HEK293 (cell line): ENCODE measurements around the gene RBCK1.
A peak's percentile ranks its signal among the peaks of the same experiment; 100 is the strongest.
"Not testable (repeated sequence)": the region's sequence is repeated elsewhere in the genome, so short reads cannot be mapped to it uniquely, and the experiment has no call there.

ENCODE experiments used
- CTCF ChIA-PET: fragments of 350-600 bp; formaldehyde crosslinking; extraction: SDS; loops from one replicate; lab custom pipeline; 2021; ENCODE audit warnings: antibody characterized with exemption; lab: Yijun Ruan, JAX
- POLR2A ChIA-PET: fragments of 300-600 bp; formaldehyde crosslinking; extraction: SDS; loops from one replicate; lab custom pipeline; 2020; ENCODE audit warnings: antibody characterized with exemption, inconsistent platforms; lab: Yijun Ruan, JAX
- H3K27ac ChIP-seq: fragments of 200-500 bp; sonication (Bioruptor generic); 2 replicates; pipeline ENCODE4 v1.5.1; 2014; ENCODE audit warnings: low read depth, low read length, control low read depth, inconsistent platforms; ENCODE audit errors: extremely low read depth
- H3K36me3 ChIP-seq, 2 experiments: fragments of 200-500 bp in 1 of 2; sonication (Bioruptor generic) in 1 of 2; 1 replicate in 1 of 2; 2 replicates in 1 of 2; pipeline ENCODE4 v1.5.1; 2014 to 2017; ENCODE audit warnings: inconsistent platforms in 2 of 2, low read length in 2 of 2; ENCODE audit not compliant: control insufficient read depth in 2 of 2, insufficient read depth in 1 of 2
- H3K4me1 ChIP-seq: fragments of 200-500 bp; sonication (Bioruptor generic); 2 replicates; pipeline ENCODE4 v1.5.1; 2014; ENCODE audit warnings: mild to moderate bottlenecking, low read length, inconsistent platforms; ENCODE audit not compliant: control insufficient read depth, insufficient read depth
- H3K4me3 ChIP-seq: 2 replicates; pipeline ENCODE4 v1.5.1; 2011; ENCODE audit warnings: low read depth, mild to moderate bottlenecking, control low read depth, low read length, moderate library complexity
- H3K9me3 ChIP-seq: fragments of 200-500 bp; sonication (Bioruptor generic); 2 replicates; pipeline ENCODE4 v1.5.1; 2014; ENCODE audit warnings: low read depth, low read length, inconsistent platforms; ENCODE audit not compliant: control insufficient read depth, insufficient read depth
- EGR2 ChIP-seq: fragments of 450-650 bp; formaldehyde crosslinking; IDR thresholded peaks from 2 replicates; pipeline ENCODE4 v1.5.1; 2016; ENCODE audit warnings: low read depth, missing biosample characterization, missing genetic modification characterization
- KLF16 ChIP-seq: fragments of 450-650 bp; formaldehyde crosslinking; IDR thresholded peaks from 2 replicates; pipeline ENCODE4 v1.5.1; 2017; ENCODE audit warnings: missing biosample characterization, missing genetic modification characterization
- SP2 ChIP-seq: fragments of 450-650 bp; formaldehyde crosslinking; IDR thresholded peaks from 2 replicates; pipeline ENCODE4 v1.5.1; 2016; ENCODE audit warnings: missing biosample characterization, missing genetic modification characterization
- ZBTB1 ChIP-seq: fragments of 450-650 bp; formaldehyde crosslinking; IDR thresholded peaks from 2 replicates; pipeline ENCODE4 v1.5.1; 2016; ENCODE audit warnings: missing biosample characterization, missing genetic modification characterization
- ZEB2 ChIP-seq: fragments of 450-650 bp; formaldehyde crosslinking; IDR thresholded peaks from 2 replicates; pipeline ENCODE4 v1.5.1; 2016; ENCODE audit warnings: missing biosample characterization, missing genetic modification characterization
- ZFP37 ChIP-seq: fragments of 450-650 bp; formaldehyde crosslinking; IDR thresholded peaks from 2 replicates; pipeline ENCODE4 v1.5.1; 2016; ENCODE audit warnings: missing biosample characterization, missing genetic modification characterization
- ZNF133 ChIP-seq: fragments of 450-650 bp; formaldehyde crosslinking; IDR thresholded peaks from 2 replicates; pipeline ENCODE4 v1.5.1; 2016; ENCODE audit warnings: missing biosample characterization, missing genetic modification characterization
- ZNF155 ChIP-seq: fragments of 450-650 bp; formaldehyde crosslinking; IDR thresholded peaks from 2 replicates; pipeline ENCODE4 v1.5.1; 2016; ENCODE audit warnings: missing biosample characterization, missing genetic modification characterization
- ZNF184 ChIP-seq: fragments of 450-650 bp; IDR thresholded peaks from 2 replicates; pipeline ENCODE4 v1.5.1; 2018; ENCODE audit warnings: missing biosample characterization, mild to moderate bottlenecking, missing genetic modification characterization
- ZNF302 ChIP-seq: fragments of 450-650 bp; formaldehyde crosslinking; IDR thresholded peaks from 2 replicates; pipeline ENCODE4 v1.5.1; 2016; ENCODE audit warnings: missing biosample characterization, missing genetic modification characterization, low read depth
- ZNF37A ChIP-seq: fragments of 450-650 bp; IDR thresholded peaks from 2 replicates; pipeline ENCODE4 v1.5.1; 2018; ENCODE audit warnings: missing biosample characterization, missing genetic modification characterization
- ZNF394 ChIP-seq: fragments of 450-650 bp; formaldehyde crosslinking; IDR thresholded peaks from 2 replicates; pipeline ENCODE4 v1.5.1; 2016; ENCODE audit warnings: missing biosample characterization, missing genetic modification characterization, mild to moderate bottlenecking, moderate library complexity, borderline replicate concordance
- ZNF404 ChIP-seq: fragments of 450-650 bp; formaldehyde crosslinking; IDR thresholded peaks from 2 replicates; pipeline ENCODE4 v1.5.1; 2017; ENCODE audit warnings: missing biosample characterization, missing genetic modification characterization
- ZNF548 ChIP-seq: fragments of 450-650 bp; formaldehyde crosslinking; IDR thresholded peaks from 2 replicates; pipeline ENCODE4 v1.5.1; 2016; ENCODE audit warnings: missing biosample characterization, missing genetic modification characterization
- ZNF660 ChIP-seq: fragments of 450-650 bp; IDR thresholded peaks from 2 replicates; pipeline ENCODE4 v1.5.1; 2018; ENCODE audit warnings: missing biosample characterization, mild to moderate bottlenecking, missing genetic modification characterization
- ZNF707 ChIP-seq: fragments of 450-650 bp; formaldehyde crosslinking; IDR thresholded peaks from 2 replicates; pipeline ENCODE4 v1.5.1; 2016; ENCODE audit warnings: missing biosample characterization, missing genetic modification characterization
- ZNF792 ChIP-seq: fragments of 450-650 bp; formaldehyde crosslinking; IDR thresholded peaks from 2 replicates; pipeline ENCODE4 v1.5.1; 2016; ENCODE audit warnings: missing biosample characterization, missing genetic modification characterization
- ZSCAN16 ChIP-seq: fragments of 450-650 bp; formaldehyde crosslinking; IDR thresholded peaks from 2 replicates; pipeline ENCODE4 v1.5.1; 2016; ENCODE audit warnings: missing biosample characterization, missing genetic modification characterization
- TF ChIP-seq, protein P1 (sequence below): fragments of 450-650 bp; IDR thresholded peaks from 2 replicates; pipeline ENCODE4 v1.5.1; 2018; ENCODE audit warnings: missing biosample characterization, missing genetic modification characterization
- TF ChIP-seq, protein P2 (sequence below): fragments of 450-650 bp; formaldehyde crosslinking; IDR thresholded peaks from 2 replicates; pipeline ENCODE4 v1.5.1; 2016; ENCODE audit warnings: missing biosample characterization, missing genetic modification characterization
- TF ChIP-seq, protein P3 (sequence below): fragments of 450-650 bp; formaldehyde crosslinking; IDR thresholded peaks from 2 replicates; pipeline ENCODE4 v1.5.1; 2016; ENCODE audit warnings: missing biosample characterization, missing genetic modification characterization
- TF ChIP-seq, protein P4 (sequence below): fragments of 450-650 bp; formaldehyde crosslinking; IDR thresholded peaks from 2 replicates; pipeline ENCODE4 v1.5.1; 2017; ENCODE audit warnings: missing biosample characterization, mild to moderate bottlenecking, missing genetic modification characterization, moderate library complexity

The RBCK1 gene

DNA sequence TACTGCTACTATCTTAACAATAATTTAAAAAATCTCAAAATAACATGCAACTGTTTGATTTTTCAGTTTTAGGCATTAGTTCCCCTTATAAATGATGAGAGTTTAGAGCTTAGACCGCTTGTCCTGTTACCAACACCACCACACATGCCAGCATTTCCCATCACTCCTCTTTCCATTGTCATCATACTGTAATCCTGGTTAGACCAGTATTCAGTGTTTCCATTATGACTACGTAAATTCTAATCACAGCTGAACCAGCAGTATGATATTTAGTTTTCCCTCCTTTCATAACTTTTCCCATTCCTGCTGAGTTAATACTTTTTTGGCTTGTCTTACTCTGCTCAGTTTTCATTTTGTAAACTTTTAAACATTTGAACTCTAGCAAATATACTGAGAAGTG is 66.5 kb downstream of the RBCK1 start:
- CTCF ChIA-PET = interaction anchor here (0.7 to 2.5 kb wide), 2 partner anchors 120 to 124 kb away, joined by 3 to 15 read pairs; no protein-coding TSS in a partner anchor
- H3K36me3 ChIP-seq = peaks cover 23 to 33% of the 10 kb centered on the region in 2 experiments
- H3K27ac ChIP-seq = no peak overlapping the region
- H3K4me3 ChIP-seq = no peak overlapping the region
- no peaks in the 10 kb centered on the region for H3K4me1 ChIP-seq
- TF ChIP-seq ZBTB1 (tag by site-specific recombination) (no peak), ZNF548 (no peak), ZNF792 (tag by site-specific recombination) (no peak), ZNF37A (tag by site-specific recombination) (no peak), ZNF155 (tag by site-specific recombination) (no peak), ZNF302 (tag by site-specific recombination) (no peak), KLF16 (tag by site-specific recombination) (no peak), EGR2 (tag by site-specific recombination) (no peak), ZFP37 (tag by site-specific recombination) (no peak), SP2 (no peak), ZSCAN16 (tag by site-specific recombination) (no peak), ZNF404 (no peak), ZNF394 (no peak), ZNF707 (tag by site-specific recombination) (no peak), ZNF184 (tag by site-specific recombination) (no peak)
- TF ChIP-seq, protein P1, sequence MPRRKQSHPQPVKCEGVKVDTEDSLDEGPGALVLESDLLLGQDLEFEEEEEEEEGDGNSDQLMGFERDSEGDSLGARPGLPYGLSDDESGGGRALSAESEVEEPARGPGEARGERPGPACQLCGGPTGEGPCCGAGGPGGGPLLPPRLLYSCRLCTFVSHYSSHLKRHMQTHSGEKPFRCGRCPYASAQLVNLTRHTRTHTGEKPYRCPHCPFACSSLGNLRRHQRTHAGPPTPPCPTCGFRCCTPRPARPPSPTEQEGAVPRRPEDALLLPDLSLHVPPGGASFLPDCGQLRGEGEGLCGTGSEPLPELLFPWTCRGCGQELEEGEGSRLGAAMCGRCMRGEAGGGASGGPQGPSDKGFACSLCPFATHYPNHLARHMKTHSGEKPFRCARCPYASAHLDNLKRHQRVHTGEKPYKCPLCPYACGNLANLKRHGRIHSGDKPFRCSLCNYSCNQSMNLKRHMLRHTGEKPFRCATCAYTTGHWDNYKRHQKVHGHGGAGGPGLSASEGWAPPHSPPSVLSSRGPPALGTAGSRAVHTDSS (tag by site-specific recombination) = no peak
- TF ChIP-seq, protein P2, sequence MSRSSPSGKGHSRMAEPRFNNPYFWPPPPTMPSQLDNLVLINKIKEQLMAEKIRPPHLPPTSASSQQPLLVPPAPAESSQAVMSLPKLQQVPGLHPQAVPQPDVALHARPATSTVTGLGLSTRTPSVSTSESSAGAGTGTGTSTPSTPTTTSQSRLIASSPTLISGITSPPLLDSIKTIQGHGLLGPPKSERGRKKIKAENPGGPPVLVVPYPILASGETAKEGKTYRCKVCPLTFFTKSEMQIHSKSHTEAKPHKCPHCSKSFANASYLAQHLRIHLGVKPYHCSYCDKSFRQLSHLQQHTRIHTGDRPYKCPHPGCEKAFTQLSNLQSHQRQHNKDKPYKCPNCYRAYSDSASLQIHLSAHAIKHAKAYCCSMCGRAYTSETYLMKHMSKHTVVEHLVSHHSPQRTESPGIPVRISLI (tag by site-specific recombination) = no peak
- TF ChIP-seq, protein P3, sequence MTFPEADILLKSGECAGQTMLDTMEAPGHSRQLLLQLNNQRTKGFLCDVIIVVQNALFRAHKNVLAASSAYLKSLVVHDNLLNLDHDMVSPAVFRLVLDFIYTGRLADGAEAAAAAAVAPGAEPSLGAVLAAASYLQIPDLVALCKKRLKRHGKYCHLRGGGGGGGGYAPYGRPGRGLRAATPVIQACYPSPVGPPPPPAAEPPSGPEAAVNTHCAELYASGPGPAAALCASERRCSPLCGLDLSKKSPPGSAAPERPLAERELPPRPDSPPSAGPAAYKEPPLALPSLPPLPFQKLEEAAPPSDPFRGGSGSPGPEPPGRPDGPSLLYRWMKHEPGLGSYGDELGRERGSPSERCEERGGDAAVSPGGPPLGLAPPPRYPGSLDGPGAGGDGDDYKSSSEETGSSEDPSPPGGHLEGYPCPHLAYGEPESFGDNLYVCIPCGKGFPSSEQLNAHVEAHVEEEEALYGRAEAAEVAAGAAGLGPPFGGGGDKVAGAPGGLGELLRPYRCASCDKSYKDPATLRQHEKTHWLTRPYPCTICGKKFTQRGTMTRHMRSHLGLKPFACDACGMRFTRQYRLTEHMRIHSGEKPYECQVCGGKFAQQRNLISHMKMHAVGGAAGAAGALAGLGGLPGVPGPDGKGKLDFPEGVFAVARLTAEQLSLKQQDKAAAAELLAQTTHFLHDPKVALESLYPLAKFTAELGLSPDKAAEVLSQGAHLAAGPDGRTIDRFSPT = no peak
- no peaks in the 10 kb centered on the region for H3K9me3 ChIP-seq
- POLR2A ChIA-PET = no interaction called here

DNA sequence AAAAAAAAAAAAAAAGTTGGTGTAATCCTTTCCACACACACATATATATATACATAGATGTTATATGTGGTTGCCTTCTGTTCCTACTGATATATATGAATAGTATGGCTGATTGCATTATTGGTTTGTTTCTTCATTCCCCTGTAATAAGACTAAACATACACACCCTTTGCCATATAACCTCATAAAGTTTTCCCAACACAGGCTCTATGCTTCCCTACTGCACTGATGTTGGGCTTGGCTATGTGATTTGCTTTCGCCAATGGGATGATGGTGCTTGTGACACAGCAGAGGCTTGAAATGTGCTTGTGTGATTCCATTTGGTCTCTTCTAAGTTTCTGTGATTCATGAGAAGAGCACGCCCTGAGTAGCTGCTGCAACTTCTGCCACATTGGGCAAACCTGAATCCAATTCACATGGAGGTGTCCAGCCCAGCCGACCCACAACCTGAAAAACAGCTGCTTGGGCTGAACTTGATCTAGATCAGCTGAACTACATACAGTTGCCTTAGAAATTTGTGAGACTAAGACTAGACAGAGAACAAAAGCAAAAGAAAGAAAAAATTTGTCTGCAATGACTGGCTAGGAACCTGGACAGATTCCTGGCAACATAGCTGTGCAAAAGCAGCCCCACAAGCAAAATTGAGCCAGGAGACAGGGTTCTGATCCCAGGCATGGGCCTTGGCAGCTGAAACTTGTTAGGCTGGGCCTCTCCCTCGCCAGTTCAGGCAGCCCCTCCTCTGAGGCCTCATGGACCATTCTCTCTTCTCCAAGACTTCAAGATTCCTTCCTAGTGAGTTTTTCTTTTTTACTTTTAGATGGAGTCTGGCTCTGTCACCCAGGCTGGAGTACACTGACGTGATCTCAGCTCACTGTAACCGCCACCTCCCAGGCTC is 67.6 kb downstream of the RBCK1 start:
- H3K4me1 ChIP-seq = no peaks in the 10 kb centered on the region
- ChIA-PET CTCF (interaction anchor here (0.7 to 4.9 kb wide), 6 partner anchors 8 to 264 kb away, joined by 3 to 54 read pairs (median 3); no protein-coding TSS in a partner anchor), POLR2A (no interaction called here)
- H3K36me3 ChIP-seq = peaks cover 23 to 42% of the 10 kb centered on the region in 2 experiments
- no peaks in the 10 kb centered on the region for H3K9me3 ChIP-seq
- TF ChIP-seq, protein P4, sequence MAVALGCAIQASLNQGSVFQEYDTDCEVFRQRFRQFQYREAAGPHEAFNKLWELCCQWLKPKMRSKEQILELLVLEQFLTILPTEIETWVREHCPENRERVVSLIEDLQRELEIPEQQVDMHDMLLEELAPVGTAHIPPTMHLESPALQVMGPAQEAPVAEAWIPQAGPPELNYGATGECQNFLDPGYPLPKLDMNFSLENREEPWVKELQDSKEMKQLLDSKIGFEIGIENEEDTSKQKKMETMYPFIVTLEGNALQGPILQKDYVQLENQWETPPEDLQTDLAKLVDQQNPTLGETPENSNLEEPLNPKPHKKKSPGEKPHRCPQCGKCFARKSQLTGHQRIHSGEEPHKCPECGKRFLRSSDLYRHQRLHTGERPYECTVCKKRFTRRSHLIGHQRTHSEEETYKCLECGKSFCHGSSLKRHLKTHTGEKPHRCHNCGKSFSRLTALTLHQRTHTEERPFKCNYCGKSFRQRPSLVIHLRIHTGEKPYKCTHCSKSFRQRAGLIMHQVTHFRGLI (tag by site-specific recombination) = peak; percentile 76; the same call in 1 of the 2 replicates
- TF ChIP-seq ZNF660 (tag by site-specific recombination) (no peak), ZNF133 (tag by site-specific recombination) (no peak), ZEB2 (tag by site-specific recombination) (no peak)
- H3K4me3 ChIP-seq = no peak overlapping the region
- H3K27ac ChIP-seq = no peak overlapping the region

DNA sequence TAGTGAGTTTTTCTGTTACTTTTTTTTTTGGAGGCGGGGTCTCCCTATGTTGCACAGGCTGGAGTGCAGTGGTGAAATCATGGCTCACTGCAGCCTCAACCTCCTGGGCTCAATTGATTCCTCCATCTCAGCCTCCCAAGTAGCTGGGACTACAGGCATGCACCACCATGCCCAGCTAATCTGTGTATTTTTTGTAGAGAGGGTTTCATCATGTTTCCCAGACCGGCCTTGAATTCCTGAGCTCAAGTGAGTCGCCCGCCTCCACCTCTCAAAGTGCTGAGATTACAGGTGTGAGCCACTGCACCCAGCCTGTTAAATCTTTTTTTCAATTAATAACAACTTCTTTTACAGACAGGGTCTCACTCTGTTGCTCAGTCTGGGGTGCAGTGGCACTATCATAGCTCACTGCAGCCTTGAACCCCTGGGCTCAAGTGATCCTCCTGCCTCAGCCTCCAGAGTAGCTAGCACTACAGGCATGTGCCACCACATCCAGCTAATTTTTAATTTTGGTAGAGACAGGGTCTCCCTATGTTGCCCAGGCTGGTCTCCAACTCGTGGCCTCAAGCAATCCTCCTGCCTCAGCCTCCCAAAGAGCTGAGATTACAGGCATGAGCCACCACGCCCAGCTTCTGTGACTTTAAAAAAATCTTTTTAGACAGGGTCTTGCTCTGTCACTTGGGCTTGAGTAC is 68.6 kb downstream of the RBCK1 start:
- H3K9me3 ChIP-seq, H3K4me1 ChIP-seq, H3K27ac ChIP-seq, POLR2A ChIA-PET, H3K4me3 ChIP-seq: not testable (repeated sequence)
- H3K36me3 ChIP-seq = peaks cover 23 to 50% of the 10 kb centered on the region in 2 experiments
- CTCF ChIA-PET = interaction anchor here (0.7 to 4.9 kb wide), 8 partner anchors 9 to 263 kb away, joined by 3 to 54 read pairs (median 3); no protein-coding TSS in a partner anchor
